Neural progenitor cell (in vitro differentiated cells): ENCODE measurements around the gene MDC1. TPM values are rescaled to one million over a fixed set of nuclear protein-coding genes. Genes with fewer than 3 reads are reported as not detected.

Source experiments
- DNase-seq: peaks from one replicate; pipeline ENCODE4 v3.0.0-alpha.2; 2016; ENCODE audit warnings: low spot score
- H2AFZ ChIP-seq: fragments of 200-600 bp; sonication (generic); replicated peaks from 2 replicates; pipeline ENCODE4 v1.6.1; 2016; ENCODE audit warnings: antibody characterized with exemption
- H3F3A ChIP-seq: fragments of 200-600 bp; sonication (generic); 2 replicates; pipeline ENCODE4 v1.6.1; 2016; ENCODE audit warnings: antibody characterized with exemption, low read depth
- H3K27ac ChIP-seq: fragments of 200-600 bp; sonication (generic); 2 replicates; pipeline ENCODE4 v1.5.1; 2016; ENCODE audit warnings: mild to moderate bottlenecking
- H3K27me3 ChIP-seq: fragments of 200-600 bp; sonication (generic); 2 replicates; pipeline ENCODE4 v1.6.1; 2016; ENCODE audit warnings: mild to moderate bottlenecking, moderate library complexity
- H3K36me3 ChIP-seq: fragments of 200-600 bp; sonication (generic); 2 replicates; pipeline ENCODE4 v1.5.1; 2016
- H3K4me1 ChIP-seq: fragments of 200-600 bp; sonication (generic); 2 replicates; pipeline ENCODE4 v1.6.1; 2016; ENCODE audit warnings: mixed run types
- H3K4me2 ChIP-seq: fragments of 200-600 bp; sonication (generic); 2 replicates; pipeline ENCODE4 v1.6.1; 2016
- H3K4me3 ChIP-seq: fragments of 200-600 bp; sonication (generic); 2 replicates; pipeline ENCODE4 v1.5.1; 2016
- H3K79me2 ChIP-seq: fragments of 200-600 bp; sonication (generic); 2 replicates; pipeline ENCODE4 v1.6.1; 2016; ENCODE audit warnings: low read depth
- H3K9ac ChIP-seq: fragments of 200-600 bp; sonication (generic); 2 replicates; pipeline ENCODE4 v1.6.1; 2016
- H3K9me3 ChIP-seq: fragments of 200-600 bp; sonication (generic); 2 replicates; pipeline ENCODE4 v1.5.1; 2016; ENCODE audit warnings: low read depth
- H4K20me1 ChIP-seq: fragments of 200-600 bp; sonication (generic); 2 replicates; pipeline ENCODE4 v1.6.1; 2016; ENCODE audit warnings: low read depth
- H3K27ac Mint-ChIP-seq: 3 replicates; pipeline ENCODE4 v1.8.0; 2021; ENCODE audit warnings: mixed read lengths
- H3K27me3 Mint-ChIP-seq: 2 replicates; pipeline ENCODE4 v1.8.0; 2022; ENCODE audit warnings: low read depth, mild to moderate bottlenecking, inconsistent platforms, moderate library complexity, mixed read lengths; ENCODE audit not compliant: insufficient read depth
- H3K36me3 Mint-ChIP-seq: 3 replicates; pipeline ENCODE4 v1.8.0; 2021; ENCODE audit warnings: mixed read lengths
- H3K4me1 Mint-ChIP-seq: 3 replicates; pipeline ENCODE4 v1.8.0; 2021; ENCODE audit warnings: mixed read lengths
- H3K4me3 Mint-ChIP-seq: 3 replicates; pipeline ENCODE4 v1.8.0; 2021; ENCODE audit warnings: mild to moderate bottlenecking, moderate library complexity, mixed read lengths
- H3K9me3 Mint-ChIP-seq: 3 replicates; pipeline ENCODE4 v1.8.0; 2020; ENCODE audit warnings: mixed read lengths
- CTCF ChIP-seq: fragments of 200-600 bp; sonication (generic); IDR thresholded peaks from 2 replicates; pipeline ENCODE4 v1.5.1; 2017; ENCODE audit warnings: antibody characterized with exemption, mild to moderate bottlenecking
- EZH2 ChIP-seq: fragments of 200-600 bp; sonication (generic); IDR thresholded peaks from 2 replicates; pipeline ENCODE4 v1.6.1; 2017; ENCODE audit warnings: antibody characterized with exemption, mild to moderate bottlenecking, moderate library complexity
- EZH2phosphoT487 ChIP-seq: fragments of 200-600 bp; sonication (generic); IDR thresholded peaks from 2 replicates; pipeline ENCODE4 v1.6.1; 2017; ENCODE audit warnings: antibody characterized with exemption
- total RNA-seq: library from RNA; depleted of rRNA; stranded (reverse); fragments of >200 nt; gene quantifications from 2 replicates; pipeline ENCODE4 v1.2.3, GENCODE V29; 2015; ENCODE audit warnings: low replicate concordance

Gene MDC1
- total RNA-seq, 1 donor from 2014 or later, result 22.6 TPM

- Mint-ChIP-seq H3K36me3 (no peaks in the 10 kb centered on the region), H3K4me1 (peaks cover 33% of the 10 kb centered on the region), H3K27me3 (peaks cover 7% of the 10 kb centered on the region), H3K9me3 (no peaks in the 10 kb centered on the region), H3K27ac (no peak overlapping the region), H3K4me3 (no peak overlapping the region)
- no peak overlapping the region for H3K4me2 ChIP-seq
- no peak overlapping the region for H2AFZ ChIP-seq
- no peaks in the 10 kb centered on the region for H3K79me2 ChIP-seq
- H3K4me3 ChIP-seq, result no peak overlapping the region
- DNase-seq, result no peak
- peaks cover 12% of the 10 kb centered on the region for H3K27me3 ChIP-seq
- H3F3A ChIP-seq, result peaks cover 10% of the 10 kb centered on the region
- no peak overlapping the region for H3K27ac ChIP-seq
- no peak overlapping the region for H3K9ac ChIP-seq
- no peaks in the 10 kb centered on the region for H3K4me1 ChIP-seq
- no peaks in the 10 kb centered on the region for H4K20me1 ChIP-seq
- no peaks in the 10 kb centered on the region for H3K36me3 ChIP-seq
- no peaks in the 10 kb centered on the region for H3K9me3 ChIP-seq
- TF ChIP-seq EZH2phosphoT487 (no peak), EZH2 (no peak), CTCF (no peak)
These were observed 31.1 kb upstream of the MDC1 start for GRCh38 chr6:30747902-30748769.

- H2AFZ ChIP-seq, result no peak overlapping the region
- peaks cover 14% of the 10 kb centered on the region for H3K27me3 ChIP-seq
- H3K36me3 ChIP-seq, result no peaks in the 10 kb centered on the region
- no peak overlapping the region for H3K27ac ChIP-seq
- TF ChIP-seq EZH2, result no peak
- no peak for TF ChIP-seq CTCF
- TF ChIP-seq EZH2phosphoT487, result no peak
- H3K9me3 ChIP-seq, result no peaks in the 10 kb centered on the region
- no peak overlapping the region for H3K4me3 ChIP-seq
- Mint-ChIP-seq H3K36me3 (no peaks in the 10 kb centered on the region), H3K4me3 (peak overlapping the region; percentile 17), H3K27ac (peak overlapping the region; percentile 13), H3K27me3 (peaks cover 7% of the 10 kb centered on the region), H3K9me3 (no peaks in the 10 kb centered on the region), H3K4me1 (peaks cover 33% of the 10 kb centered on the region)
- H3K4me2 ChIP-seq, result no peak overlapping the region
- H4K20me1 ChIP-seq, result no peaks in the 10 kb centered on the region
- H3K79me2 ChIP-seq, result peaks cover under 1% of the 10 kb centered on the region
- DNase-seq, result no peak
- H3K9ac ChIP-seq, result no peak overlapping the region
- peaks cover 16% of the 10 kb centered on the region for H3F3A ChIP-seq
- no peaks in the 10 kb centered on the region for H3K4me1 ChIP-seq
These were observed 30.2 kb upstream of the MDC1 start for GRCh38 chr6:30747300-30747687.

- H3K9me3 ChIP-seq, result no peaks in the 10 kb centered on the region
- Mint-ChIP-seq H3K4me1 (peaks cover 57% of the 10 kb centered on the region), H3K4me3 (peak within 1 kb of the TSS; percentile 91), H3K9me3 (no peaks in the 10 kb centered on the region), H3K27ac (peak within 1 kb of the TSS; percentile 74), H3K27me3 (peaks cover 8% of the 10 kb centered on the region), H3K36me3 (peaks cover 15% of the 10 kb centered on the region)
- no peak within 1 kb of the TSS for H3K9ac ChIP-seq
- DNase-seq, result peak; percentile 88
- peak within 1 kb of the TSS; percentile 98 for H3K4me2 ChIP-seq
- H3K4me3 ChIP-seq, result peak within 1 kb of the TSS; percentile 85
- TF ChIP-seq EZH2, result no peak
- TF ChIP-seq CTCF, result peak; percentile 72
- no peak for TF ChIP-seq EZH2phosphoT487
- peaks cover 5% of the 10 kb centered on the region for H3K4me1 ChIP-seq
- peaks cover 14% of the 10 kb centered on the region for H3K27me3 ChIP-seq
- H4K20me1 ChIP-seq, result peaks cover 10% of the 10 kb centered on the region
- peaks cover 16% of the 10 kb centered on the region for H3F3A ChIP-seq
- H2AFZ ChIP-seq, result peak within 1 kb of the TSS; percentile 34
- H3K27ac ChIP-seq, result no peak within 1 kb of the TSS
- H3K79me2 ChIP-seq, result peaks cover 27% of the 10 kb centered on the region
- H3K36me3 ChIP-seq, result no peaks in the 10 kb centered on the region
These were observed 27.1 kb upstream of the MDC1 start, which contains the start of gene IER3 for GRCh38 chr6:30744054-30744805. Gene IER3 (minus strand): TSS chr6:30744547. CDS start chr6:30744518, 29 bp downstream.
